Measurements from ENCODE around the gene SPRR4.

SPRR4 gene

DNA sequence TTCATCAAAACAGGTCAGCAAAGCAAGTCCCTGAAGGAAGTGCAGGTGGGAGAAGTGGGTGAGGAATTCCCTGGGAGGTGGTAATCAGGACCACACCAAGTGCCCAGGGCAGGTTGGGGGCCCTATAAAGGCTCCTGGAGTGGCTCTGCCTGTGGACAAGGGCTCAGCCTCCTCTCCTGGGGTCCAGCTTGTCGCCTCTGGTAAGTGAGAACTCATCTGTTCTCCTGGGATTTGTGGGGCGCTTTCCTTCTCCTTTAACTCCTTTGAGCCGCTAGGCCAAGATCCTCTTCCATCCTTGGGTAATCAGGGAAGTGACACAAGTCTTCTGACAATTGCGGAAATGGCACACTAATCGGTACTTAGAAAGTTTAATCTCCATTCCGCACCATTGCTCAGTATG lies at the start of gene SPRR4:
Gene SPRR4 (plus strand): TSS at position 154 of the 400 bp plus-strand sequence. CDS start 1,243 bp downstream, outside the sequence.
- DNase-seq, result no peak

- DNase-seq, result no peak
These were observed 46.3 kb upstream of the SPRR4 start for GRCh38 chr1:152924191-152924590.

DNA sequence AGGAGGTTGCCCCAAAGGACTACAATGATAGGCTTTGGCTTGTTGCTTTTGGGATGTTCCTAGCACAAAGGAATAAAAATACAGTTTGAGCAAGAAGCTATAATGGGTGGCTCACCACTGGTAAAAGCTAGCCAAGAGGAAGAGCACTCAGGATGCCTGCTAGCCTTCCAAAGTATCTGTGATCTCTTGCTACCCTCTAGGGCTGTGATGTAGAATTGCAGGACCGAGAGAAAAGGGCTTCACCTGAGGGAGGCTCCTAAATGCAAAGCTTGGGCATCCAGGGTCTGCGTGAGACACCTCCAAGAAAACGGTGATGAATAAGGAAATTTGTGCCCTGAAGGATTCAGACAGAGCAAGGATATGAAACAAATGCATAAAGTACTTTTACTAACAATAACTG lies 44.4 kb upstream of the SPRR4 start:
- no peak for DNase-seq

- DNase-seq, result no peak
These were observed 41.8 kb upstream of the SPRR4 start for GRCh38 chr1:152928671-152929070.

GRCh38 chr1:152932170-152932811 lies 38.2 kb upstream of the SPRR4 start:
- DNase-seq, result no peak

DNA sequence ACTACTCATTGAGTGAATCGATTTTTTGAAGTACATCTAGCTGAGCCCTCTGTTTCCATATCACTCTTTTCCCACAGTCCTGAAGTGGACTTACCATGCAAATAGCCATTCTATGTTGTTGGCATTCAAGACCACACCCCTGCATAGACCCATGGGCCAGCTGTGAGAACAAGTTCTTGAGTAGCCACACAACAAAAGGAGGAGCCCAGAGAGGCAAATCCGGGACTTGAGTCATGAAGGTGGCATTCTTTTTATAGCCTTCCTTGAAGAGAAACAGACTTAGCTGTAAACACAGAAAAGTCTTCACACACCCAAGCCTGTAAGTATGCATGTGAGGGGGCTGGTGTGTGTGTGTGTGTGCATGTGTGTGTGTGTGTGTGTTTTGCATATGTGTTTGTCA lies 37.3 kb upstream of the SPRR4 start:
- no peak for DNase-seq

DNA sequence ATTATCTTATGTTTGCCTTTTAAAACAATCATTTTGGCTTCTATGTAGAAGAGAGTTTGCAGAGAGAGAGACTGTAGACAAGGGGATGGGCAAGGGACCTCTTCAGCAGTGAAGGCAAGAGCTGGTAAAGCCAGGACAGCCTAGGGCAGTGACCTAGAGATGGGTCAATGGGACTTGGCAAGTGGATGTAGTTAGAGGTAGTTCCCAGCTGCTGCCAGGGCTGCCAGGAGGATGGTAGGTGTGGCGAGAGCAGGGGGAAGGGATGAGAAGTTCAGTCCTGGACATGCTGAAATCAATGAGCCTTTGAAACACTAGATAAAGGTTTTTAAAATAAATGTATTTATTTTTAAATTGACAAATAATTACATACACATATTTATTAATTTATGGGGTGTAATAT lies 29.8 kb upstream of the SPRR4 start:
- no peak for DNase-seq

DNA sequence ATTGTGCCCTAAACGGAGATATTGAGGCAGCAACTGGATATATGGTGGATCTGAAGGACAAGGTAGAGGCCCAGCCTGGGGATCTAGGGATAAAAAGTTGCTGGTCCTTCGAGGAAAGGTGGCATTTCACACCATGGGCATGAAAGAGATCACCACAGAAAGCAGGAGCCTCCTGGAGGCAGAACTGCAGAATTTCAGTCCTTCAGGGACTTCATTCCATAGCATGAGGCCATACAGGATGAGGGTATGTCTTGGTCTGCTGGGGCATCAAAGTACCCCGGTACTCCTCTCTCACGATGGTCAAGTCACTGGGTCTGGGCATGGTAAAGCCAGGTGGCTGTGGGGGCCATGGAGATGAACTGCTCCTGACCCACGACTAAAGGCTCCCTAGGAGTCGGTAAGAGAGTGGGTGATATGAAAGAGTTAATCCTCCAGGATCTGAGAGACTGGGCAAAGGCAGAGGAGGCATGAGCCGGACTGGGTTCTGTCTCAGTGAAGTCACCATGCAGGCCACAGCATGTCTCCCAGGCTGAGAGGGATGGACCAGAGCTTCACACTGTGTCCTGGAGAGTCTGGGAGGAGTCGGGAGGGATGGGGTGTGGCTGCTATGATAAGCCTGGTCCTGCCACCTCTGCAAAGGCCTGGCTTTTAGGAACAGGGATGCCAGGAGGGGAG lies 29.3 kb upstream of the SPRR4 start:
- DNase-seq, result no peak

- no peak for DNase-seq
These were observed 28.3 kb upstream of the SPRR4 start for GRCh38 chr1:152942161-152942560.

GRCh38 chr1:152946248-152946647 lies 24.2 kb upstream of the SPRR4 start:
- DNase-seq, result no peak

DNA sequence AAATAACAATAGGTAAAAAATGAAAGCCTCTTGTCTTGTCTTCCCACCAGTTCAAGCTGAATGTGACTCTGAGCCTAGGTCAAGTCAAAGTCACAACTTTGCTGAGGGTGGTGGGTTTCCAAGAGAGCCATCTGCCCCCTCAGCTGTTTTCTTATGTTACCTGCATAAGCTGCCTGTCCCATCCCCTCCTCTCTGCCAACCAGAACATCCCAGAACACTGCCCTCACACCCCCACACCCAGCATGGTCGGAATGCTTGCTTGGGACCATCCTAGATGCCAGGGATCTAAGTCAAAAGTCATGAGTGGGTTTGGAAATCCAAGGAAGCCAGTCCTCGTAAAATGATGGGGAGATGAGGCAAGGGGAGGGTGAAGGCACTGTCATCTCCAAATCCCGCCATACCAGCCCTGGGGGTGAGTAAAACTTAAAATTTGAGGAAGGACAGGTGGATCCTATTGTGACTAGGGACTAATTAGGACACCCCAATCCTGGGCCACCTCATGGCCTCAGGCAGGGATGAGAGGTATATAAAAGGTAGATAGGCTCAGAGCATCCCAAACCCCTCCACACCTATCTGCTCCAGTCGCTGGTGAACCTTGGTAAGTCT lies 23.7 kb upstream of the SPRR4 start, which contains the start of gene SPRR5:
Gene SPRR5 (plus strand): TSS at position 556 of the 606 bp plus-strand sequence. CDS start 1,349 bp downstream, outside the sequence.
- DNase-seq, result no peak

- DNase-seq, result no peak
These were observed 18.7 kb upstream of the SPRR4 start for GRCh38 chr1:152951711-152952110.

DNA sequence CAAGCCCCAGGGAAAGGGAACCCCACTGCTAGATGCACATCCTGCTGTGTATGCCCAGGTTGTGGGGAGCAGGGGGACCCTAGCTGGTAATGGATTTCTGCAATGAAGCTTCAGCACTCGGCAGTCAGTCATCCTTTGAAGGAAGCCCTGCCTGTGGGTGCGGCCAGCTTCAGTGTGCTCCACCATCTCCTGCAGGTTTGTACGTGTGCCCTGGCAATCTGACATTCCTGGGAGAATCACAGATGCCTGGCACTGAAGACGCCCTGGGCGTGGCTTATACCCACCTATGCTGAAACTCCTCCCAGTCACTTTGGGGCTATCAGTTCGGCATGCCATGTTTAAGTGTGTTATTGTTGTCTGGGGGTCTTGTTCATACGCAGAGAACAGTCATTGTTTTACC lies 16.7 kb upstream of the SPRR4 start:
- no peak for DNase-seq

DNA sequence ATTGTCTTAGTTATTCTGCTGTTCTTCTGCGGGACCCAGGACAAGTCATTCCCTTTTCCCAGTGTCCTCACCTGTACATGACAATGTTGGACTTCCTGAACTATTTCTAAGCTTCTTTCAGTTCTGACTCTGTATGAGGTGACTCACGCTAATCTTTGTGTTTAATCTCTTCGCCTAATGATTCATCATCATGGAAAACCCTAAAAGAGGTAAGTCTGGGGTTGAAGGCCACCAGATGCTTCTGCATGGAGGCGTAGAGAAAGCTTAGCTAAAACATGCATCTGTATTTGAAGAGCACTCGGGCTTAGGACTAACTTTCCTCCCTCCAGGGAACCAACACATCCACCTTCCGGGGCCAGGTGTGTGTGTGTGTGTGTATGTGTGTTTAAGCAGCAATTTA lies 16.0 kb upstream of the SPRR4 start:
- no peak for DNase-seq

DNA sequence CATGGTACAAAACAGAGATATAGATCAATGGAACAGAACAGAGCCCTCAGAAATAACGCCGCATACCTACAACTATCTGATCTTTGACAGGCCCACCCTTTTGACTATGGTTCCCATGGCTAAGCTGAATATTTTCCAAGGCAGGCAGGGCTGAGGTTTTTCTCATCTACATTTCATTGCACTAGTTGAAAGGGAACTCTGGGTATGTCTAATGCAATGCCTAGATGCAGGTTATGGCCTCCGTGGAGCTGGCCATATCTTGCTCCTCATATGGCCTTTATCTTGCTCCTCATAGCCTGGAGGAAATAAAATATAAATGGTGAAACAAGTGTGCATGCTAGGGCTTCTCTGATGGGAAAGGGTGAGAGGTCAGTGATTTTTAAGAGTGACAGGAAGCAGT lies 12.9 kb upstream of the SPRR4 start:
- DNase-seq, result no peak

DNA sequence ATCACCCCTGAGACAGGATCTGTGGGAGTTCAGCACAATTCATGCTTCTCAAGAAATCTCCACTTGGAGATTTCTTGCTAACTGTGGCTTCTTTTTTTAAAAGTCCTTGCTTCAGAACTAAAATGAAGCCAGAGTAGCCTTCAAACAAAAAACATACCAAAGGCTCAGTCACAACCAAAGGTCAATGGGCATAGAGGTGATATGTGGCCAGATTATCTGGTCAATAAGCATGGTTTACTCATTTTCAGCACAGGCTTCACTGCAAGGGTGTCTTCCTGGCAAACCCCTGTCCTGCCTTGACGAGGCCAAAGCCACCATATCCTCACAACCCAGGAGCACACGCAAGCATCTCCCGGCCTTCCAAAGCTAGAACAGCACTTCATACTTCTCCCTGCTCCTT lies 11.2 kb upstream of the SPRR4 start:
- DNase-seq, result no peak

DNA sequence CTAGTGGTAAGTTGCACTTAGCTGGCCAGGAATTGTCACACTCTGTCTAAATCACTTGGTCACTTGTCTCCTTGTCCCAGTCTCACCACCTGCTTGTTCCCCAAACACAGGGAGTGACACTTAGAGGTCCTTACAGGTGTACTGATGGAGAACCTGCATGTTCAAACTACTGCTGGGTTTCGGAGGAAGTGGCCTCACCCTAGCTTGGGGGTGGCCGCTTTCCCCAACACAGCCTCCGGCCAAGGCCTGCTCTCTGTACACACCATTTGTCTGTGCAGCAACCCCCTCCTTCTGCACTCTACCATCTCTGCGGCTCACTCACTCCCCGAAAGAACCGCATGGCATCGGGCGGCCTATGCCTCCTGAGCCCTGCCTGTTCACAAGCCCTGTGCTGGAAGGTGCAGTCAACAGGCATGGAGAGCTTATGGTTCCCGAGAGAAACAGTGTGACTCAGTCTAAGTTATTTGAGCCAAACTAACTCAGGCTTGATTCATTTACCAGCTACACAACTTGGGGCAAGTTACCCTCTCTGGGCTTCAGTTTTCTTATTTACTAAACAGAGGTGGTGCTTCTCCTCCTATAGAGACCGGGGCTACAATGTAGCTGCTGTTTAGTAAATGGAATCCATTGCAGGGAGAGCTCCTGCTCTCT lies 10.5 kb upstream of the SPRR4 start:
- no peak for DNase-seq

GRCh38 chr1:152960452-152961044 lies 9.9 kb upstream of the SPRR4 start:
- no peak for DNase-seq

DNA sequence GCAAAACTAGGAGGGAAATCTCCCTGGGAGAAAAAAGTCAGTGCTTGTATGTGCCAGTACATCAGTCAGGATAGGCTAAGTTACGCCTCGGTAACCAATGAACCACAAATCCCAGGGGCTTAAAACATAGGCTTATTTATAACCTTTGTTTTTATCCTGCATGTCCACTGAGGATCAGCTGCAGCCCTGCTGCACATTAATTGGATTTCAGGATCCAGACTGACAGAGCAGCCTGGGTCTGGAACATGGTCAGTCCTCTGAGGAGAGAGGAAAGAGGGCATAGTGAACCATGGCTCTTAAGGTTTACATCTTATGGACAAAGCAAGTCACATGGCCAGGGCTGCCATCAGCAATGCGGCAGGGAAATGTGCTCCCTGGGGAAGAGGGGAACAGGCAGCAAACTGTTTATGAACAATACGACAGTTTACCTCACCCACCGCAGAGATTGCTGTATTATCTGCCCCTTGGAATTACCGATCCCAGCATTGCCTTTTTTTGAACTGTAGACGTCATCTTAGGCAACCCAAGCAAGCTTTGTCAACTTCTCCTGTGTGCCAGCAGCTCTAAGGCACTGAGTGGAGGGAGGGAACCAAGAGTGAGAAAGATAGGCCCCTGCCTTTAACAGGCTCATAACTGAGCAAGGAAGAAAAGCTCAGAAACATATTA lies 9.1 kb upstream of the SPRR4 start:
- no peak for DNase-seq

GRCh38 chr1:152962876-152963415 lies 7.5 kb upstream of the SPRR4 start:
- no peak for DNase-seq

GRCh38 chr1:152964536-152964935 lies 5.9 kb upstream of the SPRR4 start:
- no peak for DNase-seq

- no peak for DNase-seq
These were observed 4.6 kb upstream of the SPRR4 start for GRCh38 chr1:152965853-152966252.

DNA sequence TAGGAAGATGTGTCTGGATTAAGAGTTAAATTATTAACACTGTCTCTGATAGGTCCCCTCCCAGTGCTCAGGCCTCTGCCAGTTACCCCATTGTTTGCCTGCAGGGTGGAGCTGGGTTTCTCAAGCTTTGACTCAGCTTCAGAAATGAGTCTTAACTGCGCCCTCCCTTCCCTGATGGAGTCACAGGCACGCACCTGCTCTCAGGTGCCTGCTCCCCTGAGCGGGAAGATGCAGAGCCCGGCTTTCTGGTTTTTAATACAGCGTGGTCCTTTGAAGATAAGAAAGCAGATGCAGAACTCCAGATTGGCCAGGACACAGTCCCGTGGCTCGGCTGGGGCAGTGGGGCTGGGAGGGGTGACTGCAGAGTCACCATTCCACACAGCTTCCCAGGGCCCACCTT lies 3.2 kb upstream of the SPRR4 start:
- DNase-seq, result no peak

Measured in activated T-cell treated with anti-CD3 and anti-CD28 coated beads, Interleukin-2, amount 50 U/mL, for 48 hours (primary cell).